IPS-18c (cell line): ENCODE results near the gene KBTBD13.
"Not testable (repeated sequence)": the region's sequence is repeated elsewhere in the genome, so short reads cannot be mapped to it uniquely, and the experiment has no call there.

Experiments used
- H3K4me3 ChIP-seq: 2 replicates; pipeline ENCODE4 v1.7.0; 2013; ENCODE audit warnings: low read depth, mild to moderate bottlenecking, low read length, moderate library complexity; ENCODE audit not compliant: insufficient read depth
- H3K9me3 ChIP-seq: one replicate; pipeline ENCODE4 v1.6.1; 2013; ENCODE audit warnings: mild to moderate bottlenecking, low read length, moderate library complexity; ENCODE audit not compliant: control insufficient read depth, insufficient read depth

KBTBD13 gene

GRCh38 chr15:65093793-65094170 lies 17.2 kb downstream of the KBTBD13 start:
- not testable (repeated sequence) for H3K9me3 ChIP-seq, H3K4me3 ChIP-seq

- H3K9me3 ChIP-seq = no peaks in the 10 kb centered on the region
- no peak overlapping the region for H3K4me3 ChIP-seq
Measured at GRCh38 chr15:65094294-65094995, 17.9 kb downstream of the KBTBD13 start.

GRCh38 chr15:65095011-65095746 lies 18.6 kb downstream of the KBTBD13 start:
- Histone ChIP-seq H3K4me3 (no peak overlapping the region), H3K9me3 (no peaks in the 10 kb centered on the region)

- Histone ChIP-seq H3K4me3 (no peak overlapping the region), H3K9me3 (no peaks in the 10 kb centered on the region)
Measured at GRCh38 chr15:65095747-65096104, 19.2 kb downstream of the KBTBD13 start.

- Histone ChIP-seq H3K4me3 (no peak overlapping the region), H3K9me3 (no peaks in the 10 kb centered on the region)
Measured at GRCh38 chr15:65096481-65097385, 20.2 kb downstream of the KBTBD13 start.

- no peak overlapping the region for H3K4me3 ChIP-seq
- no peaks in the 10 kb centered on the region for H3K9me3 ChIP-seq
Measured at GRCh38 chr15:65097651-65098263, 21.2 kb downstream of the KBTBD13 start.

GRCh38 chr15:65099336-65099735 lies 22.8 kb downstream of the KBTBD13 start:
- Histone ChIP-seq H3K9me3 (no peaks in the 10 kb centered on the region), H3K4me3 (no peak overlapping the region)

GRCh38 chr15:65099801-65100200 lies 23.3 kb downstream of the KBTBD13 start:
- not testable (repeated sequence) for H3K4me3 ChIP-seq, H3K9me3 ChIP-seq

GRCh38 chr15:65100442-65100841 lies 23.9 kb downstream of the KBTBD13 start:
- no peak overlapping the region for H3K4me3 ChIP-seq
- H3K9me3 ChIP-seq = no peaks in the 10 kb centered on the region

GRCh38 chr15:65101411-65101890 lies 24.9 kb downstream of the KBTBD13 start:
- Histone ChIP-seq H3K4me3 (peak overlapping the region; percentile 16; the same call in 1 of the 2 replicates), H3K9me3 (no peaks in the 10 kb centered on the region)

- Histone ChIP-seq H3K4me3 (peak overlapping the region; percentile 16), H3K9me3 (no peaks in the 10 kb centered on the region)
Measured at GRCh38 chr15:65101891-65102708, 25.6 kb downstream of the KBTBD13 start.

- H3K4me3 ChIP-seq = no peak overlapping the region; the same call in 1 of the 2 replicates
- H3K9me3 ChIP-seq = no peaks in the 10 kb centered on the region
Measured at GRCh38 chr15:65102912-65103311, 26.4 kb downstream of the KBTBD13 start.

- Histone ChIP-seq H3K4me3 (no peak overlapping the region), H3K9me3 (no peaks in the 10 kb centered on the region)
Measured at GRCh38 chr15:65105038-65105437, 28.5 kb downstream of the KBTBD13 start.

- Histone ChIP-seq H3K9me3 (no peaks in the 10 kb centered on the region), H3K4me3 (no peak overlapping the region)
Measured at GRCh38 chr15:65106011-65106590, 29.6 kb downstream of the KBTBD13 start.

GRCh38 chr15:65110676-65111292 lies 34.2 kb downstream of the KBTBD13 start:
- no peak overlapping the region for H3K4me3 ChIP-seq
- H3K9me3 ChIP-seq = no peaks in the 10 kb centered on the region

GRCh38 chr15:65115086-65115485 lies 38.5 kb downstream of the KBTBD13 start, which contains the start of gene UBAP1L:
Gene UBAP1L, minus strand, starts transcription at chr15:65115200. Its CDS starts 8,985 bp downstream, at chr15:65106215.
- H3K4me3 ChIP-seq = no peak within 1 kb of the TSS
- no peaks in the 10 kb centered on the region for H3K9me3 ChIP-seq
